ENCODE results near the gene WDR37. TPM values are rescaled to one million over a fixed set of nuclear protein-coding genes. Genes with fewer than 3 reads are reported as not detected.

WDR37 gene
- total RNA-seq, 1 donor from 2014 or later, result 12.5 TPM

DNA sequence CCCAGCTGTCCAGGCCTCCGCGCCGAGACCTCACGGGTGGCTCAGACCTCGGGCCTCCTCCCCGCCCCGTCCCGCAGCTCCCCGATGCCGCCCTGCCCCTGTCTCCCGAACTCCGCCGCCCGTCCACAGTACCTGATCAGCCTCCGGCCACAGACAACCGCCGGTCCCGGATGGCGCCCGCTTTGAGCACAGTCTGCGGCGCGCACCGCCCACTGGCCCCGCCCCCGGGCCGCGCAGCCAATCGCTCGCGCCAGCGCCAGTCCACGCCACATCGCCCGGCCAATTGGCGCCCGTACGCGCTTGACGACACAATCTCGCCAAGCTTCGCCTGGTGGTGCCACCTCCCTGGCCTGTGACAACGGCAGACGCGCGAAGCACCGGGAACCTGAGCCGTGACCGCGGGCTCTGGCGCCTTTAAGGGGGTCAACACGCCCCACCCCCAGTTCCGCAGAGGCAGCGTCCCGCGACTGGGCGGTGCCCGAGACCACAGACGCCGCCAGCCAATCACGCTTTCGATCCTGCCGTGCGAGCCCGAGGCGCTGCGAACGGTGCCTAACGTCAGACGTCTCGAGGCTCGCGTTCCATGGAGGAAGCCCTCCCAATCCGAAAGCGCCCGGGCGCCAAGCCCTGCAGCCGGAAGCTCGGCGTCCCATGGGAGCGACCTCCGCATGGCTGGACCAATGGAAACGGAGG, 7.3 kb upstream of the WDR37 start, which contains the start of gene IDI1:
TSS of gene IDI1 (minus strand) at position 388 of the 693 bp plus-strand sequence. CDS start at position 272, 116 bp downstream.
- H3K4me1 ChIP-seq (ENCODE audit: control insufficient read depth in 3 of 3, insufficient read depth in 3 of 3, low read length in 3 of 3), result peaks cover 32 to 44% (median 33%) of the 10 kb centered on the region in 3 donors
- no peaks in the 10 kb centered on the region for H3K27me3 ChIP-seq (ENCODE audit: control insufficient read depth in 3 of 3, insufficient read depth in 3 of 3, low read length in 3 of 3)
- H3K9me3 ChIP-seq (ENCODE audit: control insufficient read depth in 3 of 3, low read length in 3 of 3), result no peaks in the 10 kb centered on the region
- H3K36me3 ChIP-seq (ENCODE audit: control insufficient read depth in 3 of 3, insufficient read depth in 3 of 3, low read length in 3 of 3), result peaks cover 10 to 21% (median 16%) of the 10 kb centered on the region in 3 donors
- peak within 1 kb of the TSS; percentile 91 to 99 (median 99) for H3K4me3 ChIP-seq (ENCODE audit: low read length in 3 of 3)
- peak within 1 kb of the TSS; percentile 86 to 93 (median 91) for H3K9ac ChIP-seq (ENCODE audit: low read depth in 1 of 3, low read length in 3 of 3)
- peak within 1 kb of the TSS; percentile 99 for H3K27ac ChIP-seq (ENCODE audit: low read depth, low read length)

- H3K4me1 ChIP-seq (ENCODE audit: control insufficient read depth in 3 of 3, insufficient read depth in 3 of 3, low read length in 3 of 3), result peaks cover 28 to 44% (median 30%) of the 10 kb centered on the region in 3 donors
- no peaks in the 10 kb centered on the region for H3K9me3 ChIP-seq (ENCODE audit: control insufficient read depth in 3 of 3, low read length in 3 of 3)
- no peaks in the 10 kb centered on the region for H3K27me3 ChIP-seq (ENCODE audit: control insufficient read depth in 3 of 3, insufficient read depth in 3 of 3, low read length in 3 of 3)
Observed at GRCh38 chr10:1049425-1049958, 6.7 kb upstream of the WDR37 start.

GRCh38 chr10:1050145-1050544, 6.0 kb upstream of the WDR37 start:
- H3K4me3 ChIP-seq (ENCODE audit: low read length in 3 of 3), result peak overlapping the region; percentile 88 to 99 (median 91)
- H3K36me3 ChIP-seq (ENCODE audit: control insufficient read depth in 3 of 3, insufficient read depth in 3 of 3, low read length in 3 of 3), result peaks cover 10 to 24% (median 16%) of the 10 kb centered on the region in 3 donors
- H3K27ac ChIP-seq (ENCODE audit: low read depth, low read length), result peak overlapping the region; percentile 99
- no peaks in the 10 kb centered on the region for H3K9me3 ChIP-seq (ENCODE audit: control insufficient read depth in 3 of 3, low read length in 3 of 3)
- H3K27me3 ChIP-seq (ENCODE audit: control insufficient read depth in 3 of 3, insufficient read depth in 3 of 3, low read length in 3 of 3), result no peaks in the 10 kb centered on the region
- H3K4me1 ChIP-seq (ENCODE audit: control insufficient read depth in 3 of 3, insufficient read depth in 3 of 3, low read length in 3 of 3), result peaks cover 29 to 44% (median 34%) of the 10 kb centered on the region in 3 donors
- H3K9ac ChIP-seq (ENCODE audit: low read depth in 1 of 3, low read length in 3 of 3), result peak overlapping the region; percentile 86 to 89 (median 86)

More at GRCh38 chr10:1049425-1049958, 6.7 kb upstream of the WDR37 start:
- H3K27ac ChIP-seq (ENCODE audit: low read depth, low read length), result peak overlapping the region; percentile 99
- H3K36me3 ChIP-seq (ENCODE audit: control insufficient read depth in 3 of 3, insufficient read depth in 3 of 3, low read length in 3 of 3), result peaks cover 10 to 24% (median 16%) of the 10 kb centered on the region in 3 donors
- peak overlapping the region; percentile 86 to 91 (median 89) for H3K9ac ChIP-seq (ENCODE audit: low read depth in 1 of 3, low read length in 3 of 3)
- H3K4me3 ChIP-seq (ENCODE audit: low read length in 3 of 3), result peak overlapping the region; percentile 88 to 99 (median 91)

GRCh38 chr10:1050554-1050953, 5.6 kb upstream of the WDR37 start:
- Histone ChIP-seq H3K4me3 (ENCODE audit: low read length in 3 of 3) (peak overlapping the region; percentile 46 to 99 (median 88)), H3K9ac (ENCODE audit: low read depth in 1 of 3, low read length in 3 of 3) (peak overlapping the region in 2 of 3 donors; percentile 47 to 86), H3K27ac (ENCODE audit: low read depth, low read length) (no peak overlapping the region), H3K36me3 (ENCODE audit: control insufficient read depth in 3 of 3, insufficient read depth in 3 of 3, low read length in 3 of 3) (peaks cover 10 to 24% (median 16%) of the 10 kb centered on the region in 3 donors), H3K27me3 (ENCODE audit: control insufficient read depth in 3 of 3, insufficient read depth in 3 of 3, low read length in 3 of 3) (no peaks in the 10 kb centered on the region), H3K9me3 (ENCODE audit: control insufficient read depth in 3 of 3, low read length in 3 of 3) (no peaks in the 10 kb centered on the region), H3K4me1 (ENCODE audit: control insufficient read depth in 3 of 3, insufficient read depth in 3 of 3, low read length in 3 of 3) (peaks cover 30 to 46% (median 38%) of the 10 kb centered on the region in 3 donors)

DNA sequence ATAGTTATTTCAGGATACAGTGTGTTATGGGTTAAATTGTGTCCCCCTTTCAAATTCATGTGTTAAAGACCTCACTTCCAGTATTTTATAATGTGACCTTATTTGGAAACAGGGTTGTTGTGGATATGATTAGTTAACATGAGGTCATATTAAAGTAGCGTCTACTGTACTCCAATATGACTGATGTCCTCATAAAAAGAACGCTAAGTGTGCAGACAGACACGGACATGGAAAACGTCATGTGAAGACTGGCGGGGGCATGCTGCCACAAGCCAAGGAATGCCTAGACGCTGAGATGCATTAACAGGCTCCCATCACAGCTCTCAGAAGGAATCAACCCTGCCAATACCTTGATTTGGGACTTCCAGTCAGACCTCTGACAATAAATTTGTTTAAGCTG, 1.5 kb upstream of the WDR37 start:
- no peak overlapping the region for H3K27ac ChIP-seq (ENCODE audit: low read depth, low read length)
- peaks cover 30 to 42% (median 39%) of the 10 kb centered on the region in 3 donors for H3K4me1 ChIP-seq (ENCODE audit: control insufficient read depth in 3 of 3, insufficient read depth in 3 of 3, low read length in 3 of 3)

DNA sequence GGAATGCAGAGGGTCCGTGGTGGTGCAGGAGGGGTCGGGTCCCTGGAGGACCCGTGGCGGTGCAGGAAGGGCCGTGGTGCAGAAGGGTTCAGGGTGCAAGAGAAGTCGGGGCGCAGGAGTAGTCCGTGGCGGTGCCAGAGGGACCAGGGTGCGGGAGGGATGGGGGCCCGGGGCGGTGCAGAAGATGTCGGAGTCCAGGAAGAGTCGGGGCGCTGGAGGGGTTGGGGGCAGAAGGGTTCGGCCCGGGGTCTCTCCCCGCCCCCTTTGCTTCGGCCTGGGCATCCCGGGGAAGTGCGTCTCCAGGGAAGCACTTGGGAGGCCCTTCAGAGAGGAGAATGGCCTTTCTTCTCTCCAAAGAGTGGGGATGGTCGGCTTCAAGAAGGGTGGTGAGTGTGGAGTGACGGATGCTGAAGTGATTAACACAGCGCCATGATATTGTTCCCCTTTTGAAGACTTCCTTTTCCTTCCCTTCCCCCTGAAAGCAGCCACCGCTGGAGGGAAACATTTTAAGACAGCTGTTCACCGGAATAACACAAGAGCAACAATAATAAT, 997 bp downstream of the WDR37 start:
- Histone ChIP-seq H3K27ac (ENCODE audit: low read depth, low read length) (peak overlapping the region; percentile 98), H3K36me3 (ENCODE audit: control insufficient read depth in 3 of 3, insufficient read depth in 3 of 3, low read length in 3 of 3) (peaks cover 3 to 15% (median 11%) of the 10 kb centered on the region in 3 donors), H3K9ac (ENCODE audit: low read depth in 1 of 3, low read length in 3 of 3) (peak overlapping the region; percentile 86 to 97 (median 96)), H3K4me3 (ENCODE audit: low read length in 3 of 3) (peak overlapping the region; percentile 93 to 99 (median 98)), H3K4me1 (ENCODE audit: control insufficient read depth in 3 of 3, insufficient read depth in 3 of 3, low read length in 3 of 3) (peaks cover 26 to 41% (median 27%) of the 10 kb centered on the region in 3 donors), H3K9me3 (ENCODE audit: control insufficient read depth in 3 of 3, low read length in 3 of 3) (no peaks in the 10 kb centered on the region), H3K27me3 (ENCODE audit: control insufficient read depth in 3 of 3, insufficient read depth in 3 of 3, low read length in 3 of 3) (no peaks in the 10 kb centered on the region)

More for the DNA sequence above, 1.5 kb upstream of the WDR37 start:
- peak overlapping the region in 2 of 3 donors; percentile 53 to 99 for H3K4me3 ChIP-seq (ENCODE audit: low read length in 3 of 3)
- H3K9ac ChIP-seq (ENCODE audit: low read depth in 1 of 3, low read length in 3 of 3), result no peak overlapping the region
- H3K36me3 ChIP-seq (ENCODE audit: control insufficient read depth in 3 of 3, insufficient read depth in 3 of 3, low read length in 3 of 3), result peaks cover 6 to 24% (median 15%) of the 10 kb centered on the region in 3 donors
- no peaks in the 10 kb centered on the region for H3K9me3 ChIP-seq (ENCODE audit: control insufficient read depth in 3 of 3, low read length in 3 of 3)
- no peaks in the 10 kb centered on the region for H3K27me3 ChIP-seq (ENCODE audit: control insufficient read depth in 3 of 3, insufficient read depth in 3 of 3, low read length in 3 of 3)

GRCh38 chr10:1058017-1058416, 1.8 kb downstream of the WDR37 start:
- peak overlapping the region; percentile 22 to 97 (median 96) for H3K9ac ChIP-seq (ENCODE audit: low read depth in 1 of 3, low read length in 3 of 3)
- H3K27ac ChIP-seq (ENCODE audit: low read depth, low read length), result peak overlapping the region; percentile 98
- peaks cover 26 to 41% (median 27%) of the 10 kb centered on the region in 3 donors for H3K4me1 ChIP-seq (ENCODE audit: control insufficient read depth in 3 of 3, insufficient read depth in 3 of 3, low read length in 3 of 3)
- H3K9me3 ChIP-seq (ENCODE audit: control insufficient read depth in 3 of 3, low read length in 3 of 3), result no peaks in the 10 kb centered on the region
- H3K4me3 ChIP-seq (ENCODE audit: low read length in 3 of 3), result peak overlapping the region; percentile 93 to 99 (median 98)
- H3K27me3 ChIP-seq (ENCODE audit: control insufficient read depth in 3 of 3, insufficient read depth in 3 of 3, low read length in 3 of 3), result no peaks in the 10 kb centered on the region
- peaks cover 2 to 9% (median 4%) of the 10 kb centered on the region in 3 donors for H3K36me3 ChIP-seq (ENCODE audit: control insufficient read depth in 3 of 3, insufficient read depth in 3 of 3, low read length in 3 of 3)

DNA sequence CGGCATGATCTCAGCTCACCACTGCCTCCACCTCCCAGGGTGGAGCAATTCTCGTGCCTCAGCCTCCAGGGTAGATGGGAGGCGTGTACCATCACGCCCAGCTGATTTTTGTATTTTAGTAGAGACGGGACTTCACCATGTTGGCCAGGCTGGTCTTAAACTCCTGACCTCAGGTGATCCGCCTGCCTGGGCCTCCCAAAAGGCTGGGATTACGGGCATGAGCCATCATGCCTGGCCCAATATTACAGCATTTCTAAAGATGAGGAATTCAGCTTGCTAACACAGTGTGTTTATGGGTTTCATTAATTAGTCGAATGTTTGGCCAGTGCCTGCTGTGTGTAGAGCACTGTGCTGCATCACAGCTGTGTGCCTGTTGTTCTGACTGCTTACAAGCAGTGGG, 3.7 kb downstream of the WDR37 start:
- Histone ChIP-seq H3K36me3 (ENCODE audit: control insufficient read depth in 3 of 3, insufficient read depth in 3 of 3, low read length in 3 of 3) (peaks cover 0 to 4% (median 0%) of the 10 kb centered on the region in 3 donors), H3K27ac (ENCODE audit: low read depth, low read length) (no peak overlapping the region), H3K9me3 (ENCODE audit: control insufficient read depth in 3 of 3, low read length in 3 of 3) (no peaks in the 10 kb centered on the region), H3K4me3 (ENCODE audit: low read length in 3 of 3) (no peak overlapping the region), H3K4me1 (ENCODE audit: control insufficient read depth in 3 of 3, insufficient read depth in 3 of 3, low read length in 3 of 3) (peaks cover 20 to 27% (median 21%) of the 10 kb centered on the region in 3 donors), H3K27me3 (ENCODE audit: control insufficient read depth in 3 of 3, insufficient read depth in 3 of 3, low read length in 3 of 3) (no peaks in the 10 kb centered on the region), H3K9ac (ENCODE audit: low read depth in 1 of 3, low read length in 3 of 3) (no peak overlapping the region)

DNA sequence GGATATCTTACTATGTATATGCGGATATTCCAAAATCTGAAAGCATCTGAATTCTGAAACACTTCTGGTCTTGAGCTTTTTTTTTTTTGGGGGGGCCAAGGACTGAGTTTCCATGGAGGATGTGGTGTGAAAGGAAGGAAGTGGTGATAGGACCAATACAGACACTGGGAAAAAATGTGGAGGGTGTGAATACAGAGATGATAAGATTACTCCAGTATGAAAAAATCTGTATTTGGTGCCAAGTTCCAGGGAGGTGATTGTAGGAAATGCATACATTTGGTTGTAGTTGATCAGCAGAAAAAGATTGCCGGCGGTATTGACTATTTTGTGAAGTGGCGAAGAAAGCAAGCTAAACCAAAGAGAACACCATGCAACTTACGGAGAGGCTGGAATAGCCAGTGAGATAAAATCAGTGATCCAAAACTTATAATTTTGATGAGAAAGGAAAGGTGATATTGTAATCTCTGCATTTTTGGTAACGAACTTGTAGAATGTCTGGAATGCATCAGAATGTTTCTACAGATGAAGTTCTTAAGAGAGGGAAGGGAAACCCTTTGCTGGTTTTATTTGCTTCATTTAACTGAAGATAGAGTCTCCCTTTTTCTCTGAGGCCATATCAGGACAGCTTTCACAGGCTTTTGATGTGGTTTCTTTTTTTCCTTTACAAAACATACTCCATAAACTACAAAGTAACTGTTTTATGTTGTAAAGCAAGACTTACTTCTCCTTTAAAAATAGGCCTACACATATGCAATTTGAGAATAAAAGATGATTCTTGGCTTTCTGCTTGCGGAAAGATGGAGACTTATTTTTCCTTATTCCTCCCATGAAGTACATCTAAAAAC, 6.0 kb downstream of the WDR37 start:
- H3K27ac ChIP-seq (ENCODE audit: low read depth, low read length), result no peak overlapping the region
- no peaks in the 10 kb centered on the region for H3K9me3 ChIP-seq (ENCODE audit: control insufficient read depth in 3 of 3, low read length in 3 of 3)
- no peak overlapping the region for H3K4me3 ChIP-seq (ENCODE audit: low read length in 3 of 3)
- H3K36me3 ChIP-seq (ENCODE audit: control insufficient read depth in 3 of 3, insufficient read depth in 3 of 3, low read length in 3 of 3), result peaks cover 0 to 4% (median 0%) of the 10 kb centered on the region in 3 donors
- H3K9ac ChIP-seq (ENCODE audit: low read depth in 1 of 3, low read length in 3 of 3), result no peak overlapping the region
- H3K4me1 ChIP-seq (ENCODE audit: control insufficient read depth in 3 of 3, insufficient read depth in 3 of 3, low read length in 3 of 3), result peaks cover 12 to 17% (median 16%) of the 10 kb centered on the region in 3 donors
- H3K27me3 ChIP-seq (ENCODE audit: control insufficient read depth in 3 of 3, insufficient read depth in 3 of 3, low read length in 3 of 3), result no peaks in the 10 kb centered on the region
